GM12891 (cell line): ENCODE data around the gene PARP4.

Experiments
- POLR2A ChIP-seq: IDR thresholded peaks from 2 replicates; pipeline ENCODE4 v1.6.1; 2011; ENCODE audit warnings: low read depth, low read length, control low read depth
- POLR2AphosphoS5 ChIP-seq: IDR thresholded peaks from 2 replicates; pipeline ENCODE4 v1.6.1; 2011; ENCODE audit warnings: low read depth, low read length, control low read depth

GRCh38 chr13:24528816-24529398, 16.3 kb upstream of the PARP4 start:
- no peak for TF ChIP-seq POLR2AphosphoS5
- no peak for TF ChIP-seq POLR2A
